ELF-1 (cell line): ENCODE data around the gene LIFR.

ENCODE experiments used
- DNase-seq: peaks from one replicate; pipeline ENCODE4 v3.0.0-alpha.2; 2016; ENCODE audit warnings: low read depth, low spot score

LIFR gene

DNA sequence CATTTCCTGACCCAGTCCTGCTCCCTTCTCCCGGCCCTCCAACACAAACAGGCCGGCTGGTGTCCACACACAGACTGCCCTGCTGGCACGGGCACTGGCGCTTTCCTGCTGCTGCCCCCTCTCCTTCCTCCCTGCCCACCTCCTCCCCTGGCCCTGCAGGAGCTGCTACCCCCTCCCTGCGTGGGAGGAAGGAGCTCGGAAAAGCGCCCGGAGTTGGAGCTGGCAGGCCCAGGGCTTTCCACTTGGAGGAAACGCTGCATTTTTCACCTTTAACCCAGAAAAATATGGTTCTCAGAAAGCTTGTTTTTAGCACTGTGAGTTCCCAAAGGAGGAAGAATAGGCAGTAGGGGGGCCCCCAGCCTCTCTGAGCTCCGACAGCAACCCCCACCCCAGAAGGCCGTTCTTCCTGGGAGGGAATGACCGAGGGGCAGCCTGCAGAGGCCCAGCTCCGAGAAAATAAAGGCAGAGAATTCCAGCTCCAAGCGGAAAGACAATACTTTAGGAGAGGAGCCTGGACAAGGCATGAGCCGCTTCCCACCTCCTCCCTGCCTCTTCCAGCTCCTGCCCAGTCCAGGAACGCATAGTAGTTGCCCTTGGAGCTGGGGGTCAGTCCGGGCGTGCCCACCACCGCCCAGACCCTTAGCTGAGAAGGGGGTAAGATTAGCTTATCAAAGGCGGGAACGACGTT, 88.9 kb downstream of the LIFR start:
- DNase-seq: no peak

DNA sequence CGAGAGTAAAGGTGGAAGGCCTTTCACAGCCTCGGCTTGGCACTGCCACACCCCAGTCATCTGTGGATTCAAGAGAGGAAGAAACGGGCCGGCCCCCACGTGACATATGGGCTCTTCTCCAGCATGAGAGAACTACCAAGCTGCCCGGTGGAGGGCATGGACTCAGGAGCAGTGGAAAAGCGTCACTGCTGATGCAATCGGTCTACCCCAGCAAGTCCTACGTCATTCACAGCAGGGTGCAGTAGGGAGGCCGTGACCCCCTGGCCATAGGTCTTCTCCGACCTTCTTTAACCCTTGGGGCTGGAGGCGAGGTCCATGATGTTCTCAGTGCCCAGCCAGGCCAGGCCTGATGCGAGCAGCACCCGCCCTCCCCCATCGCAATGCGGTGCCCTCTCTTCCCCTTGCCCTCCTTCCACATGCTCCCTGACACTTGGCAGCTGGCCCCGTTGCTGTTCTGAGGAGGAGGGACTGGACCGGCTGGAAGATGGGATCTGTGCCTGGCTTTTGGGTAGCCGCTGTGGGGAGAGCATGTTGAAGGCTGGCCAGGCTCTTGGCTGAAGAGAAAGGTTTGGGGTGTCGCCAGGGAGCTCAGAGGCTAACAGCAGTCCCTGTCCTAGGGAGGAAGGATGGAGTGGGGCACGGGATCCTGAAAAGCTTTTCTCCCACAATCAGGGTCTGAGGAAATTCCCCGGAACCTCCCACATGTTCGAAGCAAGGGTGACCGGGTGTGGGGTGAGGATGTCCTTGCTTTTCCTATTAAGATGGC, 89.8 kb downstream of the LIFR start:
- no peak for DNase-seq

DNA sequence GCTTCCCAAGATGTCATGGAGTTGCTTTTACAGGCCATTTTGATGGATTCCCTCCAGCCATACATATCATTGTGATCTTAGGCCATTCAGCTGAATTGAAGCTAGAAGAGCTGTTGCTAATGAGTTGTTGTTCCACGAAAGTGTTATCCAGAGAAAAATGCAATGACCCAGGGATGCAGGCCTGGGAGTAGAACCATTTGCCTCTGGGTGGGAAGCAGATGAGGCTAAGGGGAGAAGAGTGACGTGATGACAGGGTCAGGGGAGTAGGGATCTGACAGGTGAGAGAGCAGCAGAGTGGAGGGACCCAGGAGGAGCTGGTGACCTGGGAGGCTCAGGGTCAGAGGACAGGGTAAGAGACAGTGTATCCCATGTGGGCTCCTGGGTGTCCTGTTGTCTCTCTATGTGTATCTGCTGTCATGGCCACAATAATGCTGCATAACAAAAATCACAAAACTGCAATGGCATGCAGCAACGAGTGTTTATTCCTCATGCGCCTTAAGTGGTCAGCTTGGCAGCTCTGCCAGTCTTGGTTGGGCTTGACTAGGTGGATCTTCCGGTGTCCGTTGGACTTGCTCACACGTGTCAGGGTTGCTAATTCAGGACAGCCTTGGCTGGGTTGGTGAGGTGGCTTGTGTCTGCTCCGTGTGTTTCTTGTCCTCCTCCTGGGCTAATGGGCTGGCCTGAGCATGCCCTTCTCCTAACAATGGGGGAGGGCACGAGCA, 90.6 kb downstream of the LIFR start:
- no peak for DNase-seq

DNA sequence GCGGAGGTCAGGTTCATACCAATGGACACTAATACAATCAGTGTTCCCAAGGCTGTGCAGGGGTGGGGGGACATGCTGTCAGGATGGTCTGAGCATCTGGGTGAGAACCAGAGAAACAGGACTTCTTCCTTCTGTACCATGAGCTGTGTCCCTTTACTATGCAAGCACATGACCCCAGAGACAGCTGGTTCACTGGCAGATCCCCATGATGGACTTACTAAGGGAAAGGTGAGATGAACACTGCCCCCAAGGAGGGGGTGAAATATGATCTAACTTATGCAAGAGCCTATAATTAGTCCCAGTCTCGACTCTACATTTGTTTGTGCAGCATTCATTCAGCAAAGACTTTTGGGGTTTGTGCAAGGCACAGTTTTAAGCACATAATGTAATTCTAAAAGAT, 91.4 kb downstream of the LIFR start:
- no peak for DNase-seq

DNA sequence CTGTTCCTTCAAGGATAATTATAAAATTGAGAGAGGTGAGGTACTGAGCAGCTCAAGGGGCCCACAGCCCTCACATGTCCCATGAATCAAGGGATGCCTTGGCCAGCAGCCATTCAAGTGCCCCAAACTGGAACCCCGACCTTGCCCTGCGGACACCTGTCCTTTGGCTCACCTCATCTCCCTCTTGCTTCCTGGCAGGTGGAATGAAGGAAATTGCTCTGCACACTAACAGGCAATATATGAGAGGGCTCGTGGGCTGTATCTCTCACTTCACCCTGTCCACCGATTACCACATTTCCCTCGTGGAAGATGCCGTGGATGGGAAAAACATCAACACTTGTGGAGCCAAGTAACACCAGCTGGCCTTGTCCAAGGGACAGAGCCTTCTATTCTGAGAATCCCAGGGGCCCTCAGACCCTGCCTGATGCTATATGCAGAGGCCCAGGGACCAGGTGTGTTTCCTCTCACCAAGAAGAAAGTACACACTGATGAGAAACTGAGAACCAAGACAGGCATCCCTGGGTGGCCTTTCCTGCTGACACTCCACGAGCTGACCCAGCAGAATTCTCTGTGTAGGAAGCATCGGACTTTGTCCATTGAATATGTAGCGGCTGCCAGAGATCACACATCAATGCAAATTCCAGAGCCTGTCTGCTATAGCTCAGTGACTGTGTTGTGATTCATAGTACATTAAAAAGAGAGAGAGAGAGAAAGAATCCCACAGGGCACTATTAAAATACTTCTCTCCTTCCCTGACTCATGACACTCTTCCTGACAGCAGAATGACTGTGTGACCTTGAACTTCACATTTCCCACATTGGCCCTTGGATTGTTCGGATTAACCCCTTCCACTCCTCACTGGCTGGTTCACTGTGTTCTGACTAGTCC, 92.6 kb downstream of the LIFR start:
- DNase-seq: no peak

DNA sequence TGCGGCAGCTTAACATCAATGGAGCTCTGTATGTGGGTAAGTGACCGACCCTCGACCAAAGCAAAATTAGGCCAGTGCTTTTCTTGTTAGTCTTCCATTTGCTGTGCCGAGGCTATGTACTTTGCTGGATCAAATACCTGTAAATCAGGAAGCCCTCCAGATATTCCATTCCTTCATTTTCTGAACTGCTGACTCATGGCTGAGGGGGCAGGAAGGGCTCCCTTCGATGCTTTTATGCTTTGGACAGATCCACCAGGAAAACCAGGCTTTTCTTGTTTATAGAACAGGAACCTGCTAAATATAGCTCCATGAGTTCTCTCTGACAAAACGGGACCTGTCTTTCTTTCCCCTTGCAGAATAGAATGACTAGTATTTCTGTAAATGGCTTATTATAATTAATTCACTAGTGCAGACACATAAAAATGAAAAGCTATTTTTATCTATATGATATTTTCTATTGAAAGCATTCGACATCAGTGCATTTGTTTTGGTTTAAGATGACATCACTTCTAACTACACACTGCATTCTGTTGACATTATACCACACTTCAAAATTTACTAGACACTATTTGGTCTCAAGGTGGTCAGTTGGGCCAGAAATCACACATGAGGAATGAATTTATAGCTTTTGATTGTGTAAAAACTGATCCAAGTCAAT, 93.3 kb downstream of the LIFR start:
- no peak for DNase-seq

DNA sequence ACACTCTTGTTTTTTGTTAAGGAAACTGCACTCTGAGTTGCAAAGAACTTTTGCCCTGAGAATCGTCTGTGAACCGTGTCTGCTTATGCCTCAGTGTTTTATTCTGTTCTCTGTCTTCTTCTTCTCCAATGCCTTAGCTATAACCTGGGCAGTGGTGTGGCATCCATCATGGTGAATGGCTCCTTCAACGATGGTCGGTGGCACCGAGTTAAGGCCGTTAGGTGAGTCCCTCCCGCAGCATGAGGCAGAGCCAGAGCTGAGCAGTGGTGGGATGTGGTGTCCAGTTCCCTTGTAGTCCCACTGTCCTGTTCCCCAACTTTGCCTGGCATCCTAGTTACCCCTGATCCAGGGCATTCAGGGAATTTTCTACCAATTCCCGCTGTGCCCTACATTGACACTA, 98.3 kb downstream of the LIFR start:
- DNase-seq: no peak

DNA sequence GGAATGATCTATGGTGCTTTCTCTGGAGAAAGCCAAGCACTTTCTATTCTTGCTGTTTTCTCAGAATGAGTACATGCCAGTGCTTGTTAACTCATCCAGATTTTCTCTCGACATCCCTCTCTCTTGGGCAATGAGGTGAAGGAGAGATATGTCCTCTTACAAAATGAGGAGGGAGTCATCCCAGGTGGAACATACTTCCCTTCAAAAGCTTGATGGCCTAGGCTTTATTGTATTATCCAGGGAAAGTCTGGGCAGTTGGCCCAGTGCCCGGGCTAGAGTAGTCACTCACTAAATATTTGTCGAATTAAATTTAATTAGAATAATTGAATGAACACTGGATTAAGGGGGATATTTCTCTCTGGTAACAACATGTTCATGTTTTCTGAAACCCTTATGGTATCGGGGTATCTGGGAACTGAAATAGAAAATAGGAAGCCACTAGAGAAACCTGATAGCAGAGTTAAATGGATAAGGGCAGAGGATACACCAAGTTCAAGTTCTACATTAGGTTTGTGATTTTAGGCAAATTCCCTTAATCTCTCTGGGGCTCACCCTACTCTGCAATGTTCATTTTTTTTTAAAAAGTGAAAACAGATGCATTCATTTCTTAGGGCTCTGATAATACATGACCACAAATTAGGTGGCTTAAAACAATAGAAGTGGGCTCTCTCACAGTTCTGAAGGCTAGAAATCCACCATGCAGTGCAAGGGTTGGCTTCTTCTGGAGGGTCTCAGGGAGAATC, 99.6 kb downstream of the LIFR start:
- no peak for DNase-seq

DNA sequence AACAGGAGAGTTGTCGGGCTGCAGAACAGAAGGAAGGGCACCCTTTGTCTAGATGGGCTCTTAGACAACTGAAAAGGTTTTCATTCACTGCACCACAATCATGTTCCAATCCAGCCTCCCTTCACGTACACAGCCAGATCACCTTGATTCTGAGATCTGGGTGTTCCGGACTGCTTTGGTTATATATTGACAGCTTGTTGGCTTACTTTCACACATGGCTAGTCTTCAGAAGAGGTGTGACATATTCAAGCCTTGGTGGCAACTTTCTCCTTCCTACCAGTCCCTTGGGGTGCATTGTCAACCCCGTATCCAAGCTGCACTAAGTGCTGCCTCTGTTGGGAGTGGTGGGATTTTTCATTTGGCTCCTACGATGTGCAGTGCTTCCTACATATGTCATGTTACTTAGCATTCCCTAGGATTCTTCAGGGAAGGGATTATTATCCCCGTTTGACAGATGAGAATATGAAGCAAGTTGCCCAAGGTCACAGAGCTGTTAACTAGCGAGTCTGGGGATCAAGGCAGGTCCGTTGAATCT, 100.6 kb downstream of the LIFR start:
- DNase-seq: no peak

DNA sequence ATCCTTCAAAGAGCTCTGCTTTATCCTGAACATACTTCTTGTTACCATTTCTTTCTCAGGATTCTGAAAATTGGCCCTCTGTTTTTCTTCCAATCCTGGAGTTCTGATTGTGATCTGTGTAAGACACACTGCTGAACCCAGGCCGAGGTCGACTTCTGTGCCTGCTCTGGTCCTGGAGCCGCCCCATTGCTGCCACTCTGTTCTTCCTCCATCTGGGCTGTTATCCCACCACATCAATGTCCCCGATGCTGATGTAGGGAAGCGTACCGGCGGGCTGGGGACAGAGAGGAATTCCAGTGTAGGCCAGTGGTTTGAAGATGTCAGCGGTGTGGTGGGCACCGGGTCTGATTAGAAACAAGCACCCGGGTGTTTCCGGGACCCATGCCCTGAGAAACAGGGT, 102.5 kb downstream of the LIFR start:
- DNase-seq: no peak

DNA sequence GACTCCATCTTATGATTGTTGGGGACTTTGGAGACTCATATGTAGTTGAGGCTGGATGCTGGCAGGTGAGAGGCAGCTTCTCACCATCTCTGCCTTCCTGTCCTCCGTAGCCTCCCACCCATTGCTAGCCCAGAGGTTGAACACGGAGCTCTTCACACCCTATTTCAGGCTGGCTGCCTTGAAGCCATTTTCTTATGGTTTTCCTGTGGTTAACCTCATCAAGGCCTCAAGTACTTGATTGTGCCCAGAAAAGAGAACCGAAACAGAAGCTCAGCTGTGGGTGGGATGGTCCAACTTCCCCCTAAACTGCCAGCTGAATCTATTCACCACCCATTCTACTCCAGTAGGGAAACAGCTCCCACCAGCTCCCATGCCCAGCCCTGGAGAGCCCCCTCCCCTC, 102.9 kb downstream of the LIFR start:
- no peak for DNase-seq

DNA sequence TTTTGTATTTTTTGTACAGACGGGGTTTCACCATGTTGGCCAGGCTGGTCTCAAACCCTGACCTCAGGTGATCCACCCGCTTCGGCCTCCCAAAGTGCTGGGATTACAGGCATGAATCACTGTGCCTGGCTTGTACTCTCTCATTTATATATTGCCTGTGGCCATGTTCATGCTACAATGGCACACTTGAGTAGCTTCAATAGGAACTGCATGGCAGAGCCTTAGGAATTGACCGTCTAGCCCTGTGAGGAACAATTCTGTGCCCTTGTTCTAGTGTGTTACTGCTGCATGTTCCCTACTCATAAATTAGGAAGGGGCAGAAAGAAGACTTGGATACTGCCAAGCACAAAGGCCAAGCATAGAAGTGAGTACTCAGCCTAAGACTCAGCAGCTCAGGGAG, 104.2 kb downstream of the LIFR start:
- DNase-seq: no peak

DNA sequence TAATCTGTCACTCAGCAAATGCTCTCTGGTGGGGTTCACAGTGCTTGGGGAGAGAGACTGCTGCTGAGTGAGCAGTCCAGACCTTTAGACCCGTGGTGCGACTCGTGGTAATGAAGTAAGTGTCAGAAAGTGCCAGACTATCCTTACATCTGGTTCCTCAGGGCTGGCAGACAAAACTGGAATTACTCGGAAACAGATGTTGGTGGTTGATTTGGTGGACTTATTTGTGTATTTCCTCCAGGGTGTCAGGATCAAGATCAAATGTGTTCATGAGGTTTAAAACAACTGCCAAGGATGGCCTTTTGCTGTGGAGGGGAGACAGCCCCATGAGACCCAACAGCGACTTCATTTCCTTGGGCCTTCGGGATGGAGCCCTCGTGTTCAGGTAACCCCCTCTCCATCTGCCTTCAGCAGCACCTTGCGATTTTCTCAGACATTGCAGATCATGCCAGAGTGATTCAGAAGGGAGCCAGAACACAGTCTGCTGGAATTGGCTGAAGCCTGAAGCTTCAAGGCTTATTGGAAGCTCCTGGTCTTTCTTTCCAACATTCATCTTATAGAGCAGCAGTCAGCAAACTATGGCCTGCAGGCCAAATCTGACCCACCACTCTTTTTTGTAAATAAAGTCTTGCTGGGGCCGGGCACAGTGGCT, 105.2 kb downstream of the LIFR start:
- no peak for DNase-seq

DNA sequence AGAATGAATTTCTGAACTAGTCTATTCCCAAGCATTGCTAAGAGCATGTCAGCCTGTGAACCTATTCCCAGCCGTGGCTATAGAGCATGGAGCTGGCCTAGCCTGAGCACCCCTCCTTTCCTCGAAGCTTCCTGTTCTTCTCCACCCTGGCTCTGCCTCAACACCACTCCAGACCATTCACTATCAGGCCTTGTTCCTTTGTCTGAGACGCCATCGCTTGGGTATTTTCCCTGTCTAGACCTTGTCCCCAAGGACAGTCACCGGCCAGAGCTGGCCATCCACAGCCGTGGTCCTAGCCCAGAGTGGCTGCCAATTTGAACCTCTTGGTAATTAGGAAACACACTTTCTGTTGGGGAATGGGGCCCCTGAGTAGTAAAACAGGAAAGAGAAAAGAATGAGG, 105.8 kb downstream of the LIFR start:
- DNase-seq: no peak

DNA sequence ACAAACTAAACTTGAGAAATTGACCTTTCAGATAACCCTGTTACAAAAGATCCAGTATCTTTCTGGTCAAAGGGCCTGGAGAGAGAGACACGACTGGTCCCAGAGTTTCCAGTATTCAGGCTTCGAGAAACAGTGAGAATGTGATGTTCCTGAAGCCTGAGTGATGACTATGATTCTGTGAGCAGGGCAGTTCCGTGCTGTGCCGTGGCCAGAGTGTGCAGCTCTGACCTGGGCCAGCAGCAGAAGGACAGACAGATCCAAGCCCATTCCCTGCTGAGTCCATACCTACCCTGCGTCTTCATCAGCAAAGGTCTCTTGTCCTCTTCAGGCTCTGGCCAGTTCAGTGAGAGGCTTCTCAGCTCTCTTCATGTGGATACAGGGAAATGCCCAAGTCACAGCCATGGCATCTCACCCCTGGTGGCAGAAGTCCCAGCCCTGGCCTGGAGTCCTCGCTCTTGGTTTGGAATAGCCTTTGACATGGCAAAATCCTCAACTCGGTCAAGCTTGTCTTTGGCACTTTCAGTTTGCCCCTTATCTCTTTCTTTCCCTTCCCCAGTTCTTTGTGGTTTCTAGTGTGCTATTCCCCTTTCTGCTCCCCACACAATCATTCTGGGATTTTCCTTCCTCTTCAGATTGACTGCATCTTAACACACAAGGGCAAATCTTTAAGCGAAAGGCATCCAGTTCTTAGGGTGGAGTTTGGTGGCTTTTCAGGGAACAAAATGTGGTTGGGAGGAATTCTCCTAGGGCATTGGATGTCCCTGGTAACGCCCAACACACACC, 107.7 kb downstream of the LIFR start:
- no peak for DNase-seq

DNA sequence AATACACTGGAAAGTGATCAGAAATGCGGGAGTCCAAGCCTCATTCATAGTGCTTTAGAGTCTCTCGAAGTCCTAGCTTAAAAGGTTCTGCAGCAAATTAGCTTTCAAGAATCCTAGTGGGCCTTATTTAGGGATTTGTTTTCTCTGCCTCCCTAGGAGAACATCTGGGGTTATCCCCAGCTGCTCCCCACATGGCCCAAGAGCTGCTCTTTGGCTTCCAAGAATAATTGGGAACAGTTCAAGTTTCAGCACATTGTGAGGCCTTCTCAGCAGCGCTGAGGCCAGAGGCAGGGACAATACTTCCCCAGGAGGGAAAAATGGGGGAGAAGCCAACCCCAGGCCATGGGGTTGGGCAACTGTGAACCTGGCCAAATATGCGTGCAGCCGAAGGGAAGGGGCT, 108.7 kb downstream of the LIFR start:
- DNase-seq: no peak

DNA sequence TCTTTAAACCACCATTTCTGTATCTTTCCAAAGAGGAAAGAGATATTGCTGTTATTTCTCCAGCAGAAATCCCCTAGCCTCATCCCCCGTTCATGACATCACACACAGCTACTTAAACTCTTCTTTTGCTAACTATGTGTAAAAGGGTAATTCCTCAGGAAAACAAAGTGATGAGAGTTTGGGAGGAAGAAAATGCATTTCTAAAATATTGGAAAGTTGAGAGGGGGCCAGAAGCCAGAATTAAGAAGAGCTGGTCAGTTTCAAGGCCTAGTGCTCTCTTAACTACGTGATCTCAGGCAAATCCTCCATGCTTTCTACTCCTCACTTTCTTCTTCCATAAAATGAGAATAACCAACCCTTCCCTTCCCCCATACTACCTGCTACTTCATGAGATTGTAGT, 109.4 kb downstream of the LIFR start:
- DNase-seq: no peak

DNA sequence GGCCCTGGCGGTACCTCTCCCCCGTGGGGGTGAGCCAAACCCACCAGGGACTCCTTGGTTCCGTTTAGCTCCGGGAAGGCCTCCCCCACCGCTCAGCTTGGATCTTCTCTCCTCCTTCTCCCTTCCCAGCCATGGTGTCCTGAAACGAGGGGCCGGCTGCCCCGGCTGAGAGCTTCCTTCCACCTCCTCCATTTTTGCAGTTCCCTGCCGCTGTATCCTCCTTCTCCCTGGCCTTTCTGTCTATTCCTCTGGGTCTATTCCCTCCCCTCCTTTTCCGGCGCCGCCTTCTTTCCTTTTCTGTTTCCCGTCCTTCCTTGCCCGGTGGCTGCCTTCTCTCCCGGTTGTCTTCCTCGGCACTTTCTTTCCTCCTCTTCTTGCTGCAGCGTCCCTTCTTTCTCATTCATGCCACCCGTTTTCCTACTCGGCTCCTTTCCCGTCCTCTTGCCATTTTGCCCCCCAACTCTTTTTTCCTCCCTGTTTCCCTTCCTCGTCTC, 110.4 kb downstream of the LIFR start:
- no peak for DNase-seq
